ENCODE data around the gene KLRC2. TPM values are rescaled to one million over a fixed set of nuclear protein-coding genes. Genes with fewer than 3 reads are reported as not detected.

KLRC2 gene
- total RNA-seq, 1 experiment from 2014 or later = 5.2 TPM

DNA sequence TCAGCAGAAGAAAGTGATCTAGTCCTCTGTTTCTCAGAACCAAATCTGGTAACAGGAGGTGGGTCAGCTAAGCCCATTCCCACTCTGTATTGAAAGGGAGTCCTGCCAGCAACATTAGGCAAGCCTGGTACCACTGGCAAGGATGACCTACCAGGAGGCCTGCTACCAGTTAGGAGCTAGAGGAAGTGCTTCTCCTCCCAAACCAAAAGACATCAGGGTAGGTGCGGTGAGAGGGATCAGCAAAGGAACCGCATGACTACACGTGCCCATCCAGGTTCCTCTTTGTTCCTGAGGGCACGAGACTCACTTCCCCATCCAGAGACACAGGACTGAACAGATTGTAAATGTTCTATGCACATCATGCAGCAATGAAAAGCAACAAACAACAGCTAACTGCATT lies 29.1 kb downstream of the KLRC2 start:
- no TSS peak for BruUV-seq (replicated peaks)
- H3K4me1 Mint-ChIP-seq (ENCODE audit: insufficient read depth, unreplicated experiment) = no peaks in the 10 kb centered on the region
- peaks cover 8% of the 10 kb centered on the region for H3K36me3 Mint-ChIP-seq (ENCODE audit: insufficient read depth, unreplicated experiment)
- TF ChIP-seq, protein P1, sequence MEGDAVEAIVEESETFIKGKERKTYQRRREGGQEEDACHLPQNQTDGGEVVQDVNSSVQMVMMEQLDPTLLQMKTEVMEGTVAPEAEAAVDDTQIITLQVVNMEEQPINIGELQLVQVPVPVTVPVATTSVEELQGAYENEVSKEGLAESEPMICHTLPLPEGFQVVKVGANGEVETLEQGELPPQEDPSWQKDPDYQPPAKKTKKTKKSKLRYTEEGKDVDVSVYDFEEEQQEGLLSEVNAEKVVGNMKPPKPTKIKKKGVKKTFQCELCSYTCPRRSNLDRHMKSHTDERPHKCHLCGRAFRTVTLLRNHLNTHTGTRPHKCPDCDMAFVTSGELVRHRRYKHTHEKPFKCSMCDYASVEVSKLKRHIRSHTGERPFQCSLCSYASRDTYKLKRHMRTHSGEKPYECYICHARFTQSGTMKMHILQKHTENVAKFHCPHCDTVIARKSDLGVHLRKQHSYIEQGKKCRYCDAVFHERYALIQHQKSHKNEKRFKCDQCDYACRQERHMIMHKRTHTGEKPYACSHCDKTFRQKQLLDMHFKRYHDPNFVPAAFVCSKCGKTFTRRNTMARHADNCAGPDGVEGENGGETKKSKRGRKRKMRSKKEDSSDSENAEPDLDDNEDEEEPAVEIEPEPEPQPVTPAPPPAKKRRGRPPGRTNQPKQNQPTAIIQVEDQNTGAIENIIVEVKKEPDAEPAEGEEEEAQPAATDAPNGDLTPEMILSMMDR (IDR thresholded peaks at IDR 0.05; ENCODE audit: unreplicated experiment) = no peak
- ChIA-PET CTCF (interaction anchor here (0.7 to 1.1 kb wide), 2 partner anchors 153 to 765 kb away, joined by 3 to 4 read pairs; partner anchors contain the start of gene SMIM10L1), POLR2A (interaction anchor here (1.0 kb wide), 1 partner anchor 33 kb away, joined by 4 read pairs; no protein-coding TSS in a partner anchor)
- H3K27me3 Mint-ChIP-seq (ENCODE audit: insufficient read depth, unreplicated experiment) = no peaks in the 10 kb centered on the region
- no peak for DNase-seq (ENCODE audit: unreplicated experiment)
- H3K9me3 Mint-ChIP-seq (ENCODE audit: unreplicated experiment) = no peaks in the 10 kb centered on the region
- intact Hi-C loops (cut with micrococcal nuclease) = no loop called here
- H3K4me3 Mint-ChIP-seq (ENCODE audit: unreplicated experiment) = no peak overlapping the region
- H3K27ac Mint-ChIP-seq (ENCODE audit: low read depth, unreplicated experiment) = no peak overlapping the region

DNA sequence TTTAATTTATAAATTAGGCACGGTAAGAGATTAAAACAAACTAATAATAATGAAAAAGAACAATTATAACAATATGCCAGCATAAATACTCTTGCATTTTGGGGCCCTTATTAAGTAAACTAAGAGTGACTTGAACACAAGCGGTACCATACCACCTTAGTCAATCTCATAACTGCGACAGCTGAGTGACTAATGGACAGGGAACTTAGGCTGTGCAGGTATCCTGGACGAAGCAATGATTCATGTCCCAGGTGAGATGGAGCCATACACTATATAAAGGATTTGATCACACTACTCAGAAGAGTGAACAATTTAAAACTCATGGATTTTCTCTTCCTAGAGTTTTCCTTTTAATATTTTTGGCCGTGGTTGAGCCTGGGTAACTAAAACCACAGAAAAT lies 30.5 kb downstream of the KLRC2 start:
- CTCF ChIA-PET = no interaction called here
- Mint-ChIP-seq H3K4me1 (ENCODE audit: insufficient read depth, unreplicated experiment) (peaks cover 2% of the 10 kb centered on the region), H3K27me3 (ENCODE audit: insufficient read depth, unreplicated experiment) (no peaks in the 10 kb centered on the region), H3K27ac (ENCODE audit: low read depth, unreplicated experiment) (no peak overlapping the region), H3K4me3 (ENCODE audit: unreplicated experiment) (no peak overlapping the region), H3K9me3 (ENCODE audit: unreplicated experiment) (no peaks in the 10 kb centered on the region), H3K36me3 (ENCODE audit: insufficient read depth, unreplicated experiment) (peaks cover 8% of the 10 kb centered on the region)
- TF ChIP-seq, protein P1 (IDR thresholded peaks at IDR 0.05; ENCODE audit: unreplicated experiment) = no peak
- POLR2A ChIA-PET = interaction anchor here (0.6 to 2.0 kb wide), 3 partner anchors 12 to 40 kb away, joined by 3 to 11 read pairs (median 4); partner anchors contain the start of gene KLRC3
- intact Hi-C loops (cut with micrococcal nuclease) = no loop called here
- BruUV-seq (replicated peaks) = no TSS peak
- no peak for DNase-seq (ENCODE audit: unreplicated experiment)

DNA sequence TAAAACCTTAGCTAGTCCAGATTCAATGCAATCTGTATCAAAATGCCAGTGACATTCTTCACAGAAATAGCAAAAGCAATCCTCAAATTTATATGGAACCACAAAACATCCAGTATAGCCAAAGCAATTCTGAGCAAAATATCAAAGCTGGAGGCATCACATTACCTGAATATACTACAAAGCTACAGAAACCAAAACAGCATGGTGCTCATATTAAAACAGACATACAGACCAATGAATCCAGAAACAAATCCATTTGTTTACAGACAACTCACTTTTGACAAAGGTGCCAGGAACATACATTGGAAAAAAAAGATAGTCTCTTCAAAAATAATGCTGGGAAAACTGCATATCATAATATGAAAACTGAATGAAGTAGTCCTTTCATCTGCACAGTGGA lies 31.0 kb downstream of the KLRC2 start:
- intact Hi-C loops (cut with micrococcal nuclease) = no loop called here
- Mint-ChIP-seq H3K9me3 (ENCODE audit: unreplicated experiment) (no peaks in the 10 kb centered on the region), H3K4me3 (ENCODE audit: unreplicated experiment) (no peak overlapping the region), H3K27ac (ENCODE audit: low read depth, unreplicated experiment) (no peak overlapping the region), H3K27me3 (ENCODE audit: insufficient read depth, unreplicated experiment) (no peaks in the 10 kb centered on the region), H3K36me3 (ENCODE audit: insufficient read depth, unreplicated experiment) (peaks cover 8% of the 10 kb centered on the region), H3K4me1 (ENCODE audit: insufficient read depth, unreplicated experiment) (peaks cover 5% of the 10 kb centered on the region)
- ChIA-PET CTCF (no interaction called here), POLR2A (interaction anchor here (1.1 to 2.0 kb wide), 2 partner anchors 11 to 40 kb away, joined by 4 to 11 read pairs; no protein-coding TSS in a partner anchor)
- no peak for DNase-seq (ENCODE audit: unreplicated experiment)
- TF ChIP-seq, protein P1 (IDR thresholded peaks at IDR 0.05; ENCODE audit: unreplicated experiment) = no peak
- no TSS peak for BruUV-seq (replicated peaks)

DNA sequence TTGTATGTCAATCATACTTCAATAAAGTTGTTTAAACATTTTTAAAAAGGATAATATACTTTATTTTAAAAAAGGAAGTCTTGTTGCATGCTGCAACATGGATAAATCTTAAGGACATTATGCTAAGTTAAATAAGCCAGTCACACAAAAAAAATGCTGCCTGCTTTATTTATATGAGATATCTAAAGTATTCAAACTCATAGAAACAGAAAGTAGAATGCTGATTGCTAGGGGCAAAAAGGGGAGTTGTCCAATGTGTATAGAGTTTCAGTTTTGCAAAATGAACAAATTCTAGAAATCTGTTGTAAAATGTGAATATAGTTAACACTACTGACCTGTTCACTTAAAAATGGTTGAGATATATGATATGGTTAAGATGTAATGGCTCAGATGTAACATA lies 35.0 kb downstream of the KLRC2 start:
- Mint-ChIP-seq H3K4me3 (ENCODE audit: unreplicated experiment) (no peak overlapping the region), H3K27me3 (ENCODE audit: insufficient read depth, unreplicated experiment) (no peaks in the 10 kb centered on the region)
- no TSS peak for BruUV-seq (replicated peaks)

More for the DNA sequence above, 35.0 kb downstream of the KLRC2 start:
- ChIA-PET CTCF (no interaction called here), POLR2A (interaction anchor here (1.2 kb wide), 1 partner anchor 8 kb away, joined by 4 read pairs; no protein-coding TSS in a partner anchor)
- intact Hi-C loops (cut with micrococcal nuclease) = no loop called here
- DNase-seq (ENCODE audit: unreplicated experiment) = no peak
- Mint-ChIP-seq H3K4me1 (ENCODE audit: insufficient read depth, unreplicated experiment) (peaks cover 13% of the 10 kb centered on the region), H3K36me3 (ENCODE audit: insufficient read depth, unreplicated experiment) (peaks cover 9% of the 10 kb centered on the region), H3K9me3 (ENCODE audit: unreplicated experiment) (no peaks in the 10 kb centered on the region), H3K27ac (ENCODE audit: low read depth, unreplicated experiment) (no peak overlapping the region)
- TF ChIP-seq, protein P1 (IDR thresholded peaks at IDR 0.05; ENCODE audit: unreplicated experiment) = no peak

Data from MCF 10A (cell line).